Liver (tissue), 3 donors: ENCODE results near the gene ANKMY1.

Source experiments
- CTCF ChIP-seq: fragments of 150-350 bp; IDR thresholded peaks from 2 replicates; pipeline ENCODE4 v1.5.1; 2017; ENCODE audit warnings: improper control_type of control experiment, low read depth, low read length; ENCODE audit not compliant: missing input control
- FOXA1 ChIP-seq: IDR thresholded peaks from 2 replicates; pipeline ENCODE4 v1.6.1; 2016; ENCODE audit warnings: antibody characterized with exemption
- MAX ChIP-seq: IDR thresholded peaks from 2 replicates; pipeline ENCODE4 v1.6.1; 2016; ENCODE audit warnings: antibody characterized with exemption
- REST ChIP-seq: IDR thresholded peaks from 2 replicates; pipeline ENCODE4 v1.6.1; 2016; ENCODE audit warnings: antibody characterized with exemption, mild to moderate bottlenecking
- SP1 ChIP-seq: IDR thresholded peaks from 2 replicates; pipeline ENCODE4 v1.6.1; 2018; ENCODE audit warnings: antibody characterized with exemption, mild to moderate bottlenecking
- TAF1 ChIP-seq: conservative IDR thresholded peaks from 2 replicates; pipeline ENCODE4 v1.6.1; 2016; ENCODE audit warnings: antibody characterized with exemption, mild to moderate bottlenecking
- YY1 ChIP-seq: IDR thresholded peaks from 2 replicates; pipeline ENCODE4 v1.6.1; 2016; ENCODE audit warnings: antibody characterized with exemption, mild to moderate bottlenecking
- donor health status: healthy.
- donor health status: healthy.

DNA sequence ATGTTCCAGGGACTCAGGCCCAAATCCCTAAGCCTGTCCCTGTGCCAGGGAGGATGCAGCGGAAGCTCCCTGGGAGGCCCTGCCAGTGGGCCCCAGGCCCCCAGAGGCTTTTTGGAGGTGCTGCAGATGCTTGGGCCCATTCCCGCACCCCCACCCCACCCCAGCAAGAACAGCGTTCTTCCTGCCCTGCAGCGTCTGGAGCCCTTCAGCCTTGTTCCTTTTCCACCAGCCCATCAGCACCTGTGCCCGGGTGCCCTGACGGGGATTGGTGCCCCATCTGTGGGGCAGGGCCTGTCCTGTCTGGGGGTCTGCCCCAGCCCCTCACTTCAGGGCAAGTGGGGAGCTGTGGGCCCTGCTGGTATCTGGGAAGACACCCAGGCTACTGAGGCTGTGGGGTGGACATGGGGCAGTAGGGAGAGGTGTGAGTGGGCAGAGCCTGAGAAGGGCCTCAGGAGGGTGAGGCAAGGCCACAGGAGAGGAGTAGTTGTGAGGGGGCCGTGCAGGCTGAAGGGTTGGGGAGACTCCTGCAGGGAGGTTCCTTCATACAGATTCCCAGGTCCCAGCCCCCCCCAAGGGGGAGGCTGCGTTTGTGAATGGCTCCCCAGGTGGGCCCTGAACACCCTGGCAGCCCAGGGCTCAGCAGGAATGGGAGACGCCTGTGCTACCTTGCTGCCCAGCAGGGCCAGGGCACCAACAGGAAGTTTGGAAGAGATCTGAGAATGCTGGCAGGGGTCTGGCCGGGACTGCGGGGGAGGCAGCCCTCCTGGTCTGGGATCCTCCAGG, 12.9 kb upstream of the ANKMY1 start:
- TF ChIP-seq TAF1 (no peak), CTCF (no peak), SP1 (no peak), MAX (no peak), FOXA1 (no peak), REST (no peak), YY1 (no peak)
